Right lobe of liver (tissue), 6 donors: Measurements from ENCODE around the gene RND3. TPM values are rescaled to one million over a fixed set of nuclear protein-coding genes. Genes with fewer than 3 reads are reported as not detected.

ENCODE experiments used
- ATAC-seq, 4 donors: fragments of 200-7000 bp; cut with Tn5 transposase; one replicate each; pipeline ENCODE4 v1.9.1; 2020; ENCODE audit warnings: mild to moderate bottlenecking in 4 of 4, moderate library complexity in 4 of 4
- DNase-seq, 3 donors: peaks; one replicate each; pipeline ENCODE4 v3.0.0-alpha.2; 2020
- H3K27ac ChIP-seq, 3 donors: fragments of 200-600 bp; one replicate each; pipeline ENCODE4 v1.8.0; 2022
- H3K27me3 ChIP-seq, 2 donors: fragments of 200-600 bp; one replicate each; pipeline ENCODE4 v1.8.0; 2022
- H3K36me3 ChIP-seq, 4 donors: fragments of 200-600 bp; sonication (generic) in 1 of 4; one replicate each; pipeline versions ENCODE4 v1.5.1 to v1.8.0; 2017 to 2022; ENCODE audit warnings: control low read depth in 1 of 4
- H3K4me1 ChIP-seq, 4 donors: fragments of 200-600 bp; sonication (generic) in 1 of 4; one replicate each; pipeline versions ENCODE4 v1.5.1 to v1.8.0; 2017 to 2022; ENCODE audit warnings: control low read depth in 1 of 4
- H3K4me3 ChIP-seq, 3 donors: fragments of 200-600 bp; one replicate each; pipeline ENCODE4 v1.8.0; 2022
- H3K9me3 ChIP-seq, 4 donors: fragments of 200-600 bp; sonication (generic) in 1 of 4; one replicate each; pipeline versions ENCODE4 v1.5.1 to v1.8.0; 2017 to 2022; ENCODE audit warnings: control low read depth in 1 of 4
- CTCF ChIP-seq, 4 donors: fragments of 200-600 bp in 3 of 4; fragments of 450-650 bp in 1 of 4; IDR thresholded peaks; one replicate each; pipeline versions ENCODE4 v1.5.1 to v1.8.0; 2016 to 2022; ENCODE audit warnings: antibody characterized with exemption in 4 of 4, mild to moderate bottlenecking in 2 of 4
- POLR2A ChIP-seq: fragments of 450-650 bp; IDR thresholded peaks from one replicate; pipeline ENCODE4 v1.6.1; 2017; ENCODE audit warnings: antibody characterized with exemption, mild to moderate bottlenecking
- WGBS: methylation state at CpG from one replicate; pipeline ENCODE4 v1.1.6; 2018; ENCODE audit warnings: low coverage, low lambda C conversion rate; ENCODE audit not compliant: insufficient coverage; ENCODE audit errors: missing lambda C conversion rate; 5-methylcytosine and 5-hydroxymethylcytosine counted together
- intact Hi-C, 2 donors: fragments of 100-400 bp; cut with DNase I; formaldehyde crosslinking; loops; one replicate each; pipeline versions ENCODE4 v1.11.2 to v1.14.1; 2022
- total RNA-seq, 6 experiments: library from RNA; depleted of rRNA in 2 of 6; stranded (reverse); fragments of >200 nt in 2 of 6; fragmentation: NEBNext Ultra II Directional in 3 of 6; extraction: Animal tissue kit (Norgen Biotek cat#: 25700) in 3 of 6; gene quantifications; one replicate each; pipeline versions ENCODE4 v1.1.0 to v1.2.4, GENCODE V29; 2016 to 2023
- donor health status: DM: no; HTN: yes; CAD: no.
- donor health status: DM: no; HTN: no; CAD: no.
- donor health status: DM: no; HTN: no; CAD: no.
- donor health status: DM: no; HTN: yes; CAD: no.
- donor health status: DM: no; HTN: yes; CAD: no.

The RND3 gene
- total RNA-seq, 6 experiments from 2014 or later: 20.0 to 70.5 (median 36.8) TPM

GRCh38 chr2:150526006-150526405 is 38.5 kb upstream of the RND3 start:
- ATAC-seq (no peak), DNase-seq (no peak)
- Histone ChIP-seq H3K4me3 (no peak overlapping the region), H3K36me3 (no peaks in the 10 kb centered on the region), H3K27me3 (no peaks in the 10 kb centered on the region), H3K9me3 (no peaks in the 10 kb centered on the region), H3K4me1 (peaks cover 0 to 3% (median 0%) of the 10 kb centered on the region in 4 donors), H3K27ac (no peak overlapping the region)
- WGBS: 67% methylated on average over 1 of the region's 1 CpG
- intact Hi-C loops: no loop called here
- TF ChIP-seq CTCF (IDR thresholded peaks at IDR 0.05) (no peak), POLR2A (no peak)

- ATAC-seq (no peak), DNase-seq (no peak)
- WGBS: 84% methylated on average over 4 of the region's 4 CpGs
- no peaks in the 10 kb centered on the region for H3K27me3 ChIP-seq
- no peaks in the 10 kb centered on the region for H3K4me1 ChIP-seq
- TF ChIP-seq POLR2A (no peak), CTCF (IDR thresholded peaks at IDR 0.05) (no peak)
- H3K9me3 ChIP-seq: no peaks in the 10 kb centered on the region
- intact Hi-C loops: no loop called here
- H3K36me3 ChIP-seq: no peaks in the 10 kb centered on the region
- H3K4me3 ChIP-seq: no peak overlapping the region
- H3K27ac ChIP-seq: no peak overlapping the region
Measured at GRCh38 chr2:150522269-150522668, 34.8 kb upstream of the RND3 start.

- intact Hi-C loops: no loop called here
- Histone ChIP-seq H3K4me1 (no peaks in the 10 kb centered on the region), H3K27me3 (no peaks in the 10 kb centered on the region), H3K36me3 (no peaks in the 10 kb centered on the region), H3K4me3 (no peak overlapping the region), H3K27ac (no peak overlapping the region), H3K9me3 (peaks cover 0 to 4% (median 0%) of the 10 kb centered on the region in 4 donors)
- DNase-seq (no peak), ATAC-seq (no peak)
- 58% methylated on average over 4 of the region's 4 CpGs for WGBS
- no peak for TF ChIP-seq CTCF (IDR thresholded peaks at IDR 0.05)
- no peak for TF ChIP-seq POLR2A
Measured at GRCh38 chr2:150520887-150521664, 33.6 kb upstream of the RND3 start.

- Histone ChIP-seq H3K4me1 (no peaks in the 10 kb centered on the region), H3K27me3 (no peaks in the 10 kb centered on the region), H3K27ac (no peak overlapping the region), H3K9me3 (peaks cover 0 to 4% (median 0%) of the 10 kb centered on the region in 4 donors), H3K4me3 (no peak overlapping the region), H3K36me3 (no peaks in the 10 kb centered on the region)
- no peak for ATAC-seq
- no peak for TF ChIP-seq POLR2A
- no peak for TF ChIP-seq CTCF (IDR thresholded peaks at IDR 0.05)
- no peak for DNase-seq
- intact Hi-C loops: no loop called here
- WGBS: 80% methylated on average over 3 of the region's 4 CpGs
Measured at GRCh38 chr2:150520033-150520432, 32.6 kb upstream of the RND3 start.
